A549 (cell line): ENCODE results near the gene B3GNT5.

Experiments
- JUNB ChIP-seq: fragments of >200 bp; sonication (Bioruptor Twin); formaldehyde crosslinking; IDR thresholded peaks from 2 replicates; pipeline ENCODE4 v1.6.1; 2016
- MYC ChIP-seq: IDR thresholded peaks from 2 replicates; pipeline ENCODE4 v1.6.1; 2012; ENCODE audit warnings: mild to moderate bottlenecking, inconsistent platforms, low read length, improper control_type of control experiment, borderline replicate concordance
- POLR2A ChIP-seq: IDR thresholded peaks from 2 replicates; pipeline ENCODE4 v1.6.1; 2012; ENCODE audit warnings: mild to moderate bottlenecking, low read length
- RAD21 ChIP-seq, 2 experiments: fragments of >200 bp in 1 of 2; sonication (Bioruptor Twin) in 1 of 2; formaldehyde crosslinking in 1 of 2; IDR thresholded peaks in 1 of 2; conservative IDR thresholded peaks in 1 of 2; 2 replicates in 1 of 2; 3 replicates in 1 of 2; pipeline ENCODE4 v1.6.1; 2012 to 2018; ENCODE audit warnings: inconsistent platforms in 1 of 2
- RCOR1 ChIP-seq: fragments of 150-350 bp; IDR thresholded peaks from 2 replicates; pipeline ENCODE4 v1.6.1; 2014; ENCODE audit warnings: antibody characterized with exemption, low read length, low read depth
- USF2 ChIP-seq: fragments of 450-650 bp; IDR thresholded peaks from 2 replicates; pipeline ENCODE4 v1.6.1; 2014; ENCODE audit warnings: antibody characterized with exemption
- ZSCAN20 ChIP-seq: fragments of 250-450 bp; sonication (Bioruptor Pico); IDR thresholded peaks from 2 replicates; pipeline ENCODE4 v1.8.0; 2022; ENCODE audit warnings: mild to moderate bottlenecking, moderate library complexity
- TF ChIP-seq, protein P1 (sequence below): fragments of >200 bp; sonication (Bioruptor Twin); formaldehyde crosslinking; IDR thresholded peaks from 3 replicates; pipeline ENCODE4 v1.5.1; 2016

- TF ChIP-seq JUNB (no peak), RCOR1 (no peak), POLR2A (no peak), MYC (no peak), ZSCAN20 (CRISPR knock-in tag) (no peak), RAD21 (conservative IDR thresholded peaks at IDR 0.05 in 1 of 2, IDR thresholded peaks at IDR 0.05 in 1 of 2) (no peak), USF2 (no peak)
- TF ChIP-seq, protein P1, sequence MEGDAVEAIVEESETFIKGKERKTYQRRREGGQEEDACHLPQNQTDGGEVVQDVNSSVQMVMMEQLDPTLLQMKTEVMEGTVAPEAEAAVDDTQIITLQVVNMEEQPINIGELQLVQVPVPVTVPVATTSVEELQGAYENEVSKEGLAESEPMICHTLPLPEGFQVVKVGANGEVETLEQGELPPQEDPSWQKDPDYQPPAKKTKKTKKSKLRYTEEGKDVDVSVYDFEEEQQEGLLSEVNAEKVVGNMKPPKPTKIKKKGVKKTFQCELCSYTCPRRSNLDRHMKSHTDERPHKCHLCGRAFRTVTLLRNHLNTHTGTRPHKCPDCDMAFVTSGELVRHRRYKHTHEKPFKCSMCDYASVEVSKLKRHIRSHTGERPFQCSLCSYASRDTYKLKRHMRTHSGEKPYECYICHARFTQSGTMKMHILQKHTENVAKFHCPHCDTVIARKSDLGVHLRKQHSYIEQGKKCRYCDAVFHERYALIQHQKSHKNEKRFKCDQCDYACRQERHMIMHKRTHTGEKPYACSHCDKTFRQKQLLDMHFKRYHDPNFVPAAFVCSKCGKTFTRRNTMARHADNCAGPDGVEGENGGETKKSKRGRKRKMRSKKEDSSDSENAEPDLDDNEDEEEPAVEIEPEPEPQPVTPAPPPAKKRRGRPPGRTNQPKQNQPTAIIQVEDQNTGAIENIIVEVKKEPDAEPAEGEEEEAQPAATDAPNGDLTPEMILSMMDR, result no peak
Measured at GRCh38 chr3:183290216-183290615, 37.2 kb downstream of the B3GNT5 start.
